ENCODE results near the gene ITSN2.

ITSN2 gene

DNA sequence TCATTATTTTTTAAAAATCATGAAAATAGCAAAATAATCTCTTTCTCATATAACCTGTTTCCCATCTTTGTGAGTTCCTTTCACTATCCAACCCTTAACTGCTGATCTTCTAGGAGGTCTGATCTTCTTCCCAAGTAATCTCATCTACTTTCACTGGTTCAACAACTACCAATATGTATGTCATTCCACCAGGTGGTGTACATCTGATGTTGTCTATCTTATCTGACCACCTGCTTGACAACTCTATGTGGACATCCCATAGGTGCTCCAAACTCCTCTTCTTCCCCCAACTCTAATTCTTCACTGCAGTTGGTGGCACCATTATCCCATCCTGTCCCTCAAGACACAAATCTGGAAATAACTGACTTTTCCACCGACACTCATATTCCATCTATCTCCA is 123.0 kb downstream of the ITSN2 start:
- H3K4me3 ChIP-seq (ENCODE audit: low read length): no peak overlapping the region
- DNase-seq (ENCODE audit: low read depth): no peak
- no peak for TF ChIP-seq CTCF (conservative IDR thresholded peaks at IDR 0.05; ENCODE audit: low read length)

DNA sequence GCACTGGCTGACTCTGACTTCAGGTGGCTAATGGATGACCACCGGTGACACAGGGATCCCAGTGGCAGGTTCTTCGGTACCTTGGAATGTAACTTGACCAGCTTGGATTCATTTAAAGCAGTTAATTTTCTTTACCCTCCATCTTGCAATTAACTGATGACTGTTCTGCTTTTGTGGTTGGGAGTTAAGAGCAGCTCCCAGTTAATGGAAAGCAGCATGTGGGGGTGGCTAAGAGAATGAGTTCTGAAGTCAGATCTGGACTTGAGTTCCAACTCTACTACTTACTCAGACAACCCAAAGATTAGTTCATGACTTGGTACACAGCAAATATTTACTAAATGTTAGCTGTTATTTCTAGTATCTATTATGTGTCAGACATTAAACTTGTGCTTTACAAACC is 127.0 kb downstream of the ITSN2 start:
- no peak for DNase-seq (ENCODE audit: low read depth)
- H3K4me3 ChIP-seq (ENCODE audit: low read length): no peak overlapping the region
- no peak for TF ChIP-seq CTCF (conservative IDR thresholded peaks at IDR 0.05; ENCODE audit: low read length)

DNA sequence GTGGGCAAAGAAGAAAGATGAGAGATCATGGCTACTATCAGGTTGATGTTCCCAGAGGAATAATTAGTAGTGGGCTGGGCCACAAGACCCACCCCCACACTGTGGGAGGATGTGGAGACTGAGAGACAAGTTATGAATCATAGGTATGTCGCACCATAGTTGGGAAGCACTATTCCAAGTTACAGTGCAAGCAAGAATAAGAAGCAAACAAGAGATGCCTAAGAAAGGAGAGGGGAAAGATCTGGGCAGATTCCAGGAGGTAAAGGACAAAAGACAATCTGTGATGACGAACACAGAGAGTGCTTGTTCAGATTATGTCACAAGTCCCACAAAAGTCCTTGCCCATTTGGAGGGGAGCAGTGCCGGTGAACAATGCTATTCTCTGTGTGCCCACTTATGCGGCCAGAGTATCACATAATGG is 128.9 kb downstream of the ITSN2 start:
- H3K4me3 ChIP-seq (ENCODE audit: low read length): no peak overlapping the region
- no peak for DNase-seq (ENCODE audit: low read depth)
- TF ChIP-seq CTCF (conservative IDR thresholded peaks at IDR 0.05; ENCODE audit: low read length): no peak

GRCh38 chr2:24228470-24228869 is 131.9 kb downstream of the ITSN2 start:
- DNase-seq (ENCODE audit: low read depth): no peak
- peak; percentile 37 for TF ChIP-seq CTCF (conservative IDR thresholded peaks at IDR 0.05; ENCODE audit: low read length)
- H3K4me3 ChIP-seq (ENCODE audit: low read length): no peak overlapping the region

- H3K4me3 ChIP-seq (ENCODE audit: low read length): no peak overlapping the region
- no peak for DNase-seq (ENCODE audit: low read depth)
- TF ChIP-seq CTCF (conservative IDR thresholded peaks at IDR 0.05; ENCODE audit: low read length): no peak
Observed at GRCh38 chr2:24225499-24226242, 134.7 kb downstream of the ITSN2 start.

- DNase-seq (ENCODE audit: low read depth): no peak
- no peak overlapping the region for H3K4me3 ChIP-seq (ENCODE audit: low read length)
- TF ChIP-seq CTCF (conservative IDR thresholded peaks at IDR 0.05; ENCODE audit: low read length): no peak
Observed at GRCh38 chr2:24222946-24223345, 137.4 kb downstream of the ITSN2 start.

DNA sequence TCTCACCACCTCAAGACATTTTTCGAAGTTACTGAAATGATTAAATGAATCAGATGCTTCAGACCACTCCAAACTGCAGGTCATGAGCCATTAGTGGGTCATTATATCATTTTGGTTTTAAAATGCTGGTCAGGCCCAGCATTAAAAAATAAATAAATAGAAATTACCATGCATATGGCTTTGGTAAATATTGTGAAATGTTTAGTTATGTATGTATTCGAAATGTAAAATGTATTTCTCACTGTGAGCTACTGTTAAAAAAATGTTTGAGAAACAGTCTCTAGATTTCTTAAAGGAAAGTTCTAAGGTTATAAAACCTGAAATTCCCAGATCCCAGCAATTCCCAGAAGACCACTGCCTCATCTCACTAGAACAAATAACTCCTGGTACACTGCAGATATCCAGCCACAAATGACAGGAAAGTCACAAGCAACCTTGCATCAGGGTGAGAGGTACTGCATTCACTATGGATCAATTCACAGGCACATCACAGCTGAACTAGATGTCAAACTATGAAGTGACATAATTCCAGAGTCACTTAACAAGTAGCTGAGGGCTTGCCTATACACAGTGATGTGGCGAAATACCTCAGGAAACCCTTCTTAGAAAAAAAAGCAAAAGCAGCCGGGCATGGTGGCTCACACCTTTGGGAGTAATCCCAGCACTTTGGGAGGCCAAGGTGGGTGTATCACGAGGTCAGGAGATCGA is 138.8 kb downstream of the ITSN2 start:
- no peak overlapping the region for H3K4me3 ChIP-seq (ENCODE audit: low read length)
- TF ChIP-seq CTCF (conservative IDR thresholded peaks at IDR 0.05; ENCODE audit: low read length): no peak

More for the DNA sequence above, 138.8 kb downstream of the ITSN2 start:
- no peak for DNase-seq (ENCODE audit: low read depth)

Measured in AG10803 (cell line).